WI38 (cell line): Measurements from ENCODE around the gene MRPL20.
A peak's percentile ranks its signal among the peaks of the same experiment; 100 is the strongest.

Experiments used
- H3K4me3 ChIP-seq: 2 replicates; pipeline ENCODE4 v1.5.1; 2011; ENCODE audit warnings: low read depth, mild to moderate bottlenecking, control low read depth, low read length
- CTCF ChIP-seq: IDR thresholded peaks from 2 replicates; pipeline ENCODE4 v1.5.1; 2012; ENCODE audit warnings: low read depth, mild to moderate bottlenecking, control low read depth, low read length

The MRPL20 gene

GRCh38 chr1:1397839-1398523 is 9.1 kb downstream of the MRPL20 start:
- H3K4me3 ChIP-seq, result peak overlapping the region; percentile 99
- TF ChIP-seq CTCF, result no peak

- H3K4me3 ChIP-seq, result no peak overlapping the region
- no peak for TF ChIP-seq CTCF
Observed at GRCh38 chr1:1395166-1395565, 11.9 kb downstream of the MRPL20 start.

- no peak overlapping the region for H3K4me3 ChIP-seq
Observed at GRCh38 chr1:1394116-1394515, 13.0 kb downstream of the MRPL20 start.

GRCh38 chr1:1393428-1393827 is 13.7 kb downstream of the MRPL20 start:
- TF ChIP-seq CTCF, result no peak

More at GRCh38 chr1:1394116-1394515, 13.0 kb downstream of the MRPL20 start:
- TF ChIP-seq CTCF, result no peak

GRCh38 chr1:1393014-1393413 is 14.1 kb downstream of the MRPL20 start:
- no peak for TF ChIP-seq CTCF
- no peak overlapping the region for H3K4me3 ChIP-seq

More at GRCh38 chr1:1393428-1393827, 13.7 kb downstream of the MRPL20 start:
- H3K4me3 ChIP-seq, result no peak overlapping the region

- no peak overlapping the region for H3K4me3 ChIP-seq
- TF ChIP-seq CTCF, result no peak
Observed at GRCh38 chr1:1391225-1391624, 15.9 kb downstream of the MRPL20 start.

GRCh38 chr1:1390675-1391074 is 16.4 kb downstream of the MRPL20 start:
- TF ChIP-seq CTCF, result no peak
- H3K4me3 ChIP-seq, result no peak overlapping the region
